ENCODE measurements around the gene CNN2. TPM values are rescaled to one million over a fixed set of nuclear protein-coding genes. Genes with fewer than 3 reads are reported as not detected.

Gene CNN2
- total and polyA plus RNA-seq, 8 donors, result 133 to 259 (median 180) TPM

GRCh38 chr19:991174-991931, 35.1 kb upstream of the CNN2 start:
- peak in 1 of 4 donors; percentile 86 for DNase-seq
- Histone ChIP-seq H3K27ac (no peak overlapping the region), H3K36me3 (peaks cover 0 to 70% of the 10 kb centered on the region in 2 donors), H3K9me3 (no peaks in the 10 kb centered on the region), H3K4me3 (no peak overlapping the region), H3K27me3 (peaks cover 9 to 18% of the 10 kb centered on the region in 2 donors), H3K4me1 (peaks cover 0 to 6% of the 10 kb centered on the region in 2 donors)
- intact Hi-C loops (cut with DNase I), result no loop called here
- TF ChIP-seq CTCF (IDR thresholded peaks at IDR 0.05), result no peak
- no peak for ATAC-seq

- no peaks in the 10 kb centered on the region for H3K9me3 ChIP-seq
- DNase-seq (peak in 1 of 4 donors; percentile 79), ATAC-seq (no peak)
- H3K27me3 ChIP-seq, result peaks cover 17 to 25% of the 10 kb centered on the region in 2 donors
- no peak overlapping the region for H3K4me3 ChIP-seq
- peaks cover 0 to 6% of the 10 kb centered on the region in 2 donors for H3K4me1 ChIP-seq
- intact Hi-C loops (cut with DNase I), result no loop called here
- TF ChIP-seq CTCF (IDR thresholded peaks at IDR 0.05), result no peak
- H3K36me3 ChIP-seq, result peaks cover 0 to 63% of the 10 kb centered on the region in 2 donors
- no peak overlapping the region for H3K27ac ChIP-seq
Measured at GRCh38 chr19:991932-992669, 34.3 kb upstream of the CNN2 start.

GRCh38 chr19:992670-993055, 33.7 kb upstream of the CNN2 start:
- TF ChIP-seq CTCF (IDR thresholded peaks at IDR 0.05), result no peak
- Histone ChIP-seq H3K27me3 (peaks cover 22 to 31% of the 10 kb centered on the region in 2 donors), H3K27ac (no peak overlapping the region), H3K9me3 (no peaks in the 10 kb centered on the region), H3K36me3 (peaks cover 0 to 58% of the 10 kb centered on the region in 2 donors), H3K4me3 (no peak overlapping the region), H3K4me1 (peaks cover 0 to 6% of the 10 kb centered on the region in 2 donors)
- DNase-seq (no peak), ATAC-seq (no peak)
- intact Hi-C loops (cut with DNase I), result no loop called here

- Histone ChIP-seq H3K27me3 (peaks cover 30 to 38% of the 10 kb centered on the region in 2 donors), H3K36me3 (peaks cover 0 to 55% of the 10 kb centered on the region in 2 donors), H3K27ac (no peak overlapping the region), H3K4me3 (no peak overlapping the region), H3K4me1 (peaks cover 0 to 6% of the 10 kb centered on the region in 2 donors), H3K9me3 (no peaks in the 10 kb centered on the region)
- intact Hi-C loops (cut with DNase I), result no loop called here
- ATAC-seq (no peak), DNase-seq (peak in 1 of 4 donors; percentile 79)
- no peak for TF ChIP-seq CTCF (IDR thresholded peaks at IDR 0.05)
Measured at GRCh38 chr19:993361-993830, 33.0 kb upstream of the CNN2 start.

GRCh38 chr19:993831-994393, 32.5 kb upstream of the CNN2 start:
- peaks cover 0 to 51% of the 10 kb centered on the region in 2 donors for H3K36me3 ChIP-seq
- DNase-seq (peak in 1 of 4 donors; percentile 71), ATAC-seq (no peak)
- no peaks in the 10 kb centered on the region for H3K9me3 ChIP-seq
- H3K4me3 ChIP-seq, result no peak overlapping the region
- H3K27ac ChIP-seq, result no peak overlapping the region
- intact Hi-C loops (cut with DNase I), result no loop called here
- H3K27me3 ChIP-seq, result peaks cover 33 to 43% of the 10 kb centered on the region in 2 donors
- peaks cover 0 to 6% of the 10 kb centered on the region in 2 donors for H3K4me1 ChIP-seq
- no peak for TF ChIP-seq CTCF (IDR thresholded peaks at IDR 0.05)

All from left lung (tissue), 10 donors.